HepG2 (cell line): ENCODE results near the gene ARMC10. TPM values are rescaled to one million over a fixed set of nuclear protein-coding genes. Genes with fewer than 3 reads are reported as not detected.
A peak's percentile ranks its signal among the peaks of the same experiment; 100 is the strongest.

Experiments used
- ARNT ChIP-seq: fragments of 450-650 bp; IDR thresholded peaks from 2 replicates; pipeline ENCODE4 v1.6.1; 2017
- CBX5 ChIP-seq: sonication (generic); formaldehyde crosslinking; IDR thresholded peaks from 2 replicates; pipeline ENCODE4 v1.4.0; 2020; ENCODE audit warnings: missing genetic modification reagents, borderline replicate concordance
- CCDC6 ChIP-seq: sonication (generic); formaldehyde crosslinking; IDR thresholded peaks from 2 replicates; pipeline ENCODE4 v1.8.1; 2022; ENCODE audit warnings: mild to moderate bottlenecking, missing genetic modification reagents, moderate library complexity
- GLI4 ChIP-seq: sonication (generic); formaldehyde crosslinking; IDR thresholded peaks from 2 replicates; pipeline ENCODE4 v1.5.1; 2020; ENCODE audit warnings: missing genetic modification reagents, mild to moderate bottlenecking, moderate library complexity, borderline replicate concordance
- HOXA3 ChIP-seq: sonication (generic); formaldehyde crosslinking; IDR thresholded peaks from 2 replicates; pipeline ENCODE4 v1.5.0; 2020; ENCODE audit warnings: missing genetic modification reagents
- KDM3A ChIP-seq: IDR thresholded peaks from 2 replicates; pipeline ENCODE4 v1.6.1; 2018; ENCODE audit warnings: low read depth, missing compliant biosample characterization
- MAX ChIP-seq: IDR thresholded peaks from 2 replicates; pipeline ENCODE4 v1.6.1; 2012; ENCODE audit warnings: inconsistent platforms
- SOX5 ChIP-seq: IDR thresholded peaks from 2 replicates; pipeline ENCODE4 v1.6.1; 2016; ENCODE audit warnings: borderline replicate concordance
- SRF ChIP-seq: IDR thresholded peaks from 2 replicates; pipeline ENCODE4 v1.6.1; 2011; ENCODE audit warnings: mild to moderate bottlenecking, low read depth, low read length, moderate library complexity
- TFAP4 ChIP-seq: sonication (generic); IDR thresholded peaks from 2 replicates; pipeline ENCODE4 v1.6.1; 2016; ENCODE audit warnings: low read depth, borderline replicate concordance
- ZBTB49 ChIP-seq: sonication (generic); formaldehyde crosslinking; IDR thresholded peaks from 2 replicates; pipeline ENCODE4 v1.4.0; 2020; ENCODE audit warnings: missing genetic modification reagents, borderline replicate concordance
- ZFP90 ChIP-seq: sonication (generic); formaldehyde crosslinking; IDR thresholded peaks from 2 replicates; pipeline ENCODE4 v1.8.0; 2022; ENCODE audit warnings: missing genetic modification reagents, mild to moderate bottlenecking, inconsistent platforms, borderline replicate concordance
- ZIK1 ChIP-seq: sonication (generic); formaldehyde crosslinking; IDR thresholded peaks from 2 replicates; pipeline ENCODE4 v1.5.0; 2020; ENCODE audit warnings: mild to moderate bottlenecking, low read depth, missing genetic modification reagents, borderline replicate concordance
- ZKSCAN5 ChIP-seq: sonication (generic); formaldehyde crosslinking; IDR thresholded peaks from 2 replicates; pipeline ENCODE4 v1.5.1; 2020; ENCODE audit warnings: mild to moderate bottlenecking, missing genetic modification reagents
- ZNF142 ChIP-seq: sonication (generic); formaldehyde crosslinking; IDR thresholded peaks from 2 replicates; pipeline ENCODE4 v1.4.0; 2020; ENCODE audit warnings: missing genetic modification reagents
- ZNF292 ChIP-seq: sonication (generic); formaldehyde crosslinking; IDR thresholded peaks from 2 replicates; pipeline ENCODE4 v1.8.1; 2022; ENCODE audit warnings: mild to moderate bottlenecking, low read depth, missing genetic modification reagents, borderline replicate concordance
- ZNF564 ChIP-seq: sonication (generic); formaldehyde crosslinking; IDR thresholded peaks from 2 replicates; pipeline ENCODE4 v1.8.1; 2023; ENCODE audit warnings: mild to moderate bottlenecking, missing genetic modification reagents
- ZNF704 ChIP-seq: sonication (generic); formaldehyde crosslinking; IDR thresholded peaks from 2 replicates; pipeline ENCODE4 v1.8.1; 2023; ENCODE audit warnings: mild to moderate bottlenecking, inconsistent platforms, moderate library complexity, missing genetic modification reagents, borderline replicate concordance
- polyA plus RNA-seq, 8 experiments: library from polyadenylated mRNA; depleted of rRNA in 3 of 8; stranded (reverse) in 7 of 8; unstranded in 1 of 8; fragments of >200 nt; fragmentation: Illumina TruSeq in 4 of 8; extraction: Trizol in 4 of 8; gene quantifications; 2 replicates each; pipeline versions ENCODE4 v1.2.1 to v1.2.3, GENCODE V29; 2011 to 2016; ENCODE audit warnings: low read depth in 4 of 8, missing spikeins in 1 of 8, mixed read lengths in 1 of 8; ENCODE audit not compliant: insufficient read depth in 1 of 8
- total RNA-seq, 5 experiments: library from RNA; depleted of rRNA; stranded (reverse); fragments of >200 nt; fragmentation: Illumina TruSeq; extraction: Trizol; gene quantifications; 2 replicates each; pipeline ENCODE4 v1.2.3, GENCODE V29; 2016; ENCODE audit warnings: low read depth in 1 of 5

The ARMC10 gene
- total and polyA plus RNA-seq, 2 of the 13 experiments (the other 11 are each of a cell fraction or from before 2014, with no cell fraction given) = 11.3 to 23.7 TPM

- TF ChIP-seq ZNF704 (CRISPR knock-in tag) (peak; percentile 49; the same call in 1 of the 2 replicates), ZNF142 (CRISPR knock-in tag) (0 out of 2 replicates have a peak, but pooled peaks have one; percentile 17), TFAP4 (no peak), GLI4 (CRISPR knock-in tag) (0 out of 2 replicates have a peak, but pooled peaks have one; percentile 48), SOX5 (no peak), ZKSCAN5 (no peak), MAX (peak; percentile 70), KDM3A (CRISPR knock-in tag) (no peak), CCDC6 (CRISPR knock-in tag) (peak; percentile 36; the same call in 1 of the 2 replicates), ZIK1 (CRISPR knock-in tag) (peak; percentile 80), ARNT (no peak), ZBTB49 (CRISPR knock-in tag) (no peak), ZNF564 (CRISPR knock-in tag) (no peak; the same call in 1 of the 2 replicates), HOXA3 (peak; percentile 66), ZFP90 (CRISPR knock-in tag) (peak; percentile 76; the same call in 1 of the 2 replicates), CBX5 (CRISPR knock-in tag) (0 out of 2 replicates have a peak, but pooled peaks have one; percentile 18), ZNF292 (CRISPR knock-in tag) (no peak), SRF (no peak)
Observed at GRCh38 chr7:103074519-103075336, at the start of gene ARMC10, which contains the start of gene FBXL13 (continued).
